Mammary epithelial cell (primary cell): ENCODE results near the gene TMIGD3.

Source experiments
- EZH2 ChIP-seq: IDR thresholded peaks from 2 replicates; pipeline ENCODE4 v1.6.1; 2012; ENCODE audit warnings: low read length, inconsistent platforms, borderline replicate concordance
- TF ChIP-seq, protein P1 (sequence below), 2 donors: IDR thresholded peaks in 1 of 2; conservative IDR thresholded peaks in 1 of 2; 2 replicates each; pipeline ENCODE4 v1.5.1; 2011 to 2012; ENCODE audit warnings: inconsistent platforms in 2 of 2, low read length in 2 of 2, mild to moderate bottlenecking in 2 of 2, control low read depth in 1 of 2, low read depth in 1 of 2; ENCODE audit not compliant: insufficient read depth in 1 of 2; ENCODE audit errors: extremely low read depth in 1 of 2

DNA sequence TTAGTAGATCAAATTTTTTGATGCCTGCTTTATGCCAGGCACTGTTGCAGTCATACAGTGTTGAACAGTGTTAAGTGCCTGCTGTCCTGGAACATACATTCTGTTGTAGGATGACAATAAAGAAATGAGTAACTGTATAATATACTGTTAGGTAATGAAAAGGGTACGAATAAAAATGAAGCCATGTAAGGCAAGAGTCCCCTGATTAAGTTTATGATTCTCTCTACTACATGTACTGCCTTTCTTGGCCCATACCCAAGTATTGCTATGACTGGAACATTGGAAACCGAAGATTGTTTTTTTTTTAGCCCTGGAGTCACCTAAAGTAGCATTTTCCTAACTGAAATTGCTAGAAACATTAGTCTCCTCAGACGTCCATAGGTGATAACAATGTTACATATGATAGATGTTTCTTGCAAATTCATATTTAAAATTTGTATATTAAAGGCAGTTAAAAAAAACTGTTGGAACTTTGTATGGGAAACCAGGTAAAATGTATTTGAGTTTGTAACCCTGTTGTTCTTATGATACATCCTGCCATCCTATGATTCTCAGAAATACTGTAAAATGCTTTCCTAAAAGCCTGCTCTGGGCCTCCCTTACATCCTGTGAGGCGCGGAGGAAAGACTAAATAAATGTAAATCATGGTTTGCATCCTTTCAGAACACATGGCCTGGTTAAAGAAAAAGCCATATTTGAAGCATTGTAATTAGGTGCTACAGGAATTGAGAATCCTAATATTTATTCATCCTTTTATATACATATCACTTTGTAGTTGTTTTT, 48.4 kb downstream of the TMIGD3 start:
- TF ChIP-seq, protein P1, sequence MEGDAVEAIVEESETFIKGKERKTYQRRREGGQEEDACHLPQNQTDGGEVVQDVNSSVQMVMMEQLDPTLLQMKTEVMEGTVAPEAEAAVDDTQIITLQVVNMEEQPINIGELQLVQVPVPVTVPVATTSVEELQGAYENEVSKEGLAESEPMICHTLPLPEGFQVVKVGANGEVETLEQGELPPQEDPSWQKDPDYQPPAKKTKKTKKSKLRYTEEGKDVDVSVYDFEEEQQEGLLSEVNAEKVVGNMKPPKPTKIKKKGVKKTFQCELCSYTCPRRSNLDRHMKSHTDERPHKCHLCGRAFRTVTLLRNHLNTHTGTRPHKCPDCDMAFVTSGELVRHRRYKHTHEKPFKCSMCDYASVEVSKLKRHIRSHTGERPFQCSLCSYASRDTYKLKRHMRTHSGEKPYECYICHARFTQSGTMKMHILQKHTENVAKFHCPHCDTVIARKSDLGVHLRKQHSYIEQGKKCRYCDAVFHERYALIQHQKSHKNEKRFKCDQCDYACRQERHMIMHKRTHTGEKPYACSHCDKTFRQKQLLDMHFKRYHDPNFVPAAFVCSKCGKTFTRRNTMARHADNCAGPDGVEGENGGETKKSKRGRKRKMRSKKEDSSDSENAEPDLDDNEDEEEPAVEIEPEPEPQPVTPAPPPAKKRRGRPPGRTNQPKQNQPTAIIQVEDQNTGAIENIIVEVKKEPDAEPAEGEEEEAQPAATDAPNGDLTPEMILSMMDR (conservative IDR thresholded peaks at IDR 0.05 in 1 of 2, IDR thresholded peaks at IDR 0.05 in 1 of 2; ENCODE audit: extremely low read depth in 1 of 2, insufficient read depth in 1 of 2, low read depth in 1 of 2, low read length in 2 of 2) = no peak
- no peak for TF ChIP-seq EZH2
